ENCODE results near the gene HESX1. TPM values are rescaled to one million over a fixed set of nuclear protein-coding genes. Genes with fewer than 3 reads are reported as not detected.

Gene HESX1
- total and polyA plus RNA-seq, 2 of the 8 experiments (the other 6 are each of a cell fraction or from before 2014, with no cell fraction given) = 7.1 to 12.0 TPM

- no peak; the same call in 1 of the 2 replicates for TF ChIP-seq TEAD4 (IDR thresholded peaks at IDR 0.05; ENCODE audit: low read depth, low read length)
- no peak for TF ChIP-seq RAD21 (IDR thresholded peaks at IDR 0.05 in 1 of 2, conservative IDR thresholded peaks at IDR 0.05 in 1 of 2; ENCODE audit: low read depth in 2 of 2, low read length in 2 of 2)
- TF ChIP-seq CREB1 (IDR thresholded peaks at IDR 0.05) = peak; percentile 76
- peak; percentile 93 for TF ChIP-seq TBP (IDR thresholded peaks at IDR 0.05; ENCODE audit: low read depth, low read length)
- no peak for TF ChIP-seq ASH2L (IDR thresholded peaks at IDR 0.05; ENCODE audit: low read length)
- no peak for TF ChIP-seq CEBPB (IDR thresholded peaks at IDR 0.05; ENCODE audit: low read depth, low read length)
- no peak for TF ChIP-seq BRCA1 (IDR thresholded peaks at IDR 0.05; ENCODE audit: low read depth, low read length)
- peak; percentile 55; the same call in 1 of the 2 replicates for TF ChIP-seq POU5F1 (IDR thresholded peaks at IDR 0.05; ENCODE audit: low read depth, low read length)
- peak; percentile 86 to 98 for TF ChIP-seq BCL11A (IDR thresholded peaks at IDR 0.05; ENCODE audit: low read depth in 2 of 2, low read length in 2 of 2)
- 0 out of 2 replicates have a peak, but pooled peaks have one; percentile 39 for TF ChIP-seq TCF12 (IDR thresholded peaks at IDR 0.05; ENCODE audit: low read depth, low read length)
- no peak for TF ChIP-seq SRF (IDR thresholded peaks at IDR 0.05; ENCODE audit: low read depth, low read length)
- peak; percentile 91 for TF ChIP-seq POLR2AphosphoS5 (IDR thresholded peaks at IDR 0.05; ENCODE audit: low read depth, low read length)
- TF ChIP-seq NRF1 (IDR thresholded peaks at IDR 0.05; ENCODE audit: low read depth, low read length) = no peak
- peak; percentile 77; the same call in 1 of the 2 replicates for TF ChIP-seq SP1 (IDR thresholded peaks at IDR 0.05; ENCODE audit: low read depth, low read length)
- no peak for TF ChIP-seq PHF8 (conservative IDR thresholded peaks at IDR 0.05; ENCODE audit: low read depth, low read length)
- TF ChIP-seq, protein P1, sequence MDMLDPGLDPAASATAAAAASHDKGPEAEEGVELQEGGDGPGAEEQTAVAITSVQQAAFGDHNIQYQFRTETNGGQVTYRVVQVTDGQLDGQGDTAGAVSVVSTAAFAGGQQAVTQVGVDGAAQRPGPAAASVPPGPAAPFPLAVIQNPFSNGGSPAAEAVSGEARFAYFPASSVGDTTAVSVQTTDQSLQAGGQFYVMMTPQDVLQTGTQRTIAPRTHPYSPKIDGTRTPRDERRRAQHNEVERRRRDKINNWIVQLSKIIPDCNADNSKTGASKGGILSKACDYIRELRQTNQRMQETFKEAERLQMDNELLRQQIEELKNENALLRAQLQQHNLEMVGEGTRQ (IDR thresholded peaks at IDR 0.05; ENCODE audit: low read length) = peak; percentile 34; the same call in 1 of the 2 replicates
- TF ChIP-seq SIRT6 (IDR thresholded peaks at IDR 0.05; ENCODE audit: low read length) = no peak
These were observed at the start of gene HESX1 (continued) for GRCh38 chr3:57199895-57200297.

Measured in H1 (cell line).